ENCODE results near the gene DLEC1.
"Not testable (repeated sequence)": the region's sequence is repeated elsewhere in the genome, so short reads cannot be mapped to it uniquely, and the experiment has no call there.

The DLEC1 gene

GRCh38 chr3:38082296-38082695 lies 43.3 kb downstream of the DLEC1 start:
- not testable (repeated sequence) for H3K4me2 ChIP-seq (ENCODE audit: insufficient read depth, low read length, poor library complexity, severe bottlenecking); H3K14ac ChIP-seq (ENCODE audit: low read length); H4K91ac ChIP-seq (ENCODE audit: low read depth, low read length, poor library complexity); H3K23ac ChIP-seq (ENCODE audit: low read depth, low read length, poor library complexity); H3K36me3 ChIP-seq (replicated peaks in 1 of 2; ENCODE audit: control insufficient read depth in 2 of 2, insufficient read depth in 2 of 2, low read length in 2 of 2); H3K79me1 ChIP-seq (ENCODE audit: low read depth, low read length); DNase-seq (ENCODE audit: low spot score); H3K4me3 ChIP-seq (ENCODE audit: low read length in 2 of 2); H3K27me3 ChIP-seq (ENCODE audit: control insufficient read depth in 3 of 3, insufficient read depth in 3 of 3, low read depth in 1 of 3, low read length in 3 of 3); H4K8ac ChIP-seq (ENCODE audit: low read depth, low read length); H2AFZ ChIP-seq (ENCODE audit: low read length); H2BK12ac ChIP-seq (ENCODE audit: low read length); H2AK5ac ChIP-seq (ENCODE audit: low read depth, low read length); H2BK15ac ChIP-seq (ENCODE audit: low read length); H3K27ac ChIP-seq (replicated peaks; ENCODE audit: low read length); H3K9me3 ChIP-seq (replicated peaks in 1 of 2; ENCODE audit: control insufficient read depth in 2 of 2, insufficient read depth in 1 of 2, low read depth in 1 of 2, low read length in 2 of 2); H3K4ac ChIP-seq (ENCODE audit: low read length); H3K9ac ChIP-seq (ENCODE audit: low read depth, low read length, poor library complexity); H3K4me1 ChIP-seq (ENCODE audit: control insufficient read depth in 2 of 2, insufficient read depth in 1 of 2, low read depth in 1 of 2, low read length in 2 of 2); H2BK120ac ChIP-seq (ENCODE audit: low read depth, low read length); H3K18ac ChIP-seq (ENCODE audit: low read length); H2BK5ac ChIP-seq (ENCODE audit: low read length)
- no CpG with 5 or more reads among the region's 16 CpGs for whole genome bisulfite sequencing, 2 donors (ENCODE audit: extremely low coverage in 2 of 2, insufficient read length in 2 of 2, insufficient replicate concordance in 1 of 2)

GRCh38 chr3:38083254-38083653 lies 44.2 kb downstream of the DLEC1 start:
- WGBS, 2 donors (ENCODE audit: extremely low coverage in 2 of 2, insufficient read length in 2 of 2, insufficient replicate concordance in 1 of 2), result no CpG with 5 or more reads among the region's 1 CpG
- not testable (repeated sequence) for H2BK5ac ChIP-seq (ENCODE audit: low read length); H3K4ac ChIP-seq (ENCODE audit: low read length)

GRCh38 chr3:38083871-38084333 lies 44.9 kb downstream of the DLEC1 start:
- Histone ChIP-seq H3K23ac (ENCODE audit: low read depth, low read length, poor library complexity) (no peak overlapping the region), H4K8ac (ENCODE audit: low read depth, low read length) (no peak overlapping the region), H2AFZ (ENCODE audit: low read length) (no peak overlapping the region), H3K27me3 (ENCODE audit: control insufficient read depth in 3 of 3, insufficient read depth in 3 of 3, low read depth in 1 of 3, low read length in 3 of 3) (no peaks in the 10 kb centered on the region), H2BK120ac (ENCODE audit: low read depth, low read length) (no peak overlapping the region), H3K4me1 (ENCODE audit: control insufficient read depth in 2 of 2, insufficient read depth in 1 of 2, low read depth in 1 of 2, low read length in 2 of 2) (no peaks in the 10 kb centered on the region), H4K91ac (ENCODE audit: low read depth, low read length, poor library complexity) (no peak overlapping the region), H3K4me2 (ENCODE audit: insufficient read depth, low read length, poor library complexity, severe bottlenecking) (no peak overlapping the region), H3K36me3 (replicated peaks in 1 of 2; ENCODE audit: control insufficient read depth in 2 of 2, insufficient read depth in 2 of 2, low read length in 2 of 2) (no peaks in the 10 kb centered on the region), H2AK5ac (ENCODE audit: low read depth, low read length) (no peak overlapping the region), H2BK15ac (ENCODE audit: low read length) (no peak overlapping the region), H2BK12ac (ENCODE audit: low read length) (no peak overlapping the region), H3K4me3 (ENCODE audit: low read length in 2 of 2) (no peak overlapping the region), H3K14ac (ENCODE audit: low read length) (no peak overlapping the region), H3K9ac (ENCODE audit: low read depth, low read length, poor library complexity) (peak overlapping the region; percentile 7), H2BK5ac (ENCODE audit: low read length) (no peak overlapping the region), H3K9me3 (replicated peaks in 1 of 2; ENCODE audit: control insufficient read depth in 2 of 2, insufficient read depth in 1 of 2, low read depth in 1 of 2, low read length in 2 of 2) (peaks cover 5 to 6% of the 10 kb centered on the region in 2 donors), H3K4ac (ENCODE audit: low read length) (no peak overlapping the region), H3K18ac (ENCODE audit: low read length) (no peak overlapping the region), H3K27ac (replicated peaks; ENCODE audit: low read length) (no peak overlapping the region), H3K79me1 (ENCODE audit: low read depth, low read length) (no peaks in the 10 kb centered on the region)
- no peak for DNase-seq (ENCODE audit: low spot score)
- whole genome bisulfite sequencing, 2 donors (ENCODE audit: extremely low coverage in 2 of 2, insufficient read length in 2 of 2, insufficient replicate concordance in 1 of 2), result no CpG with 5 or more reads among the region's 13 CpGs

More at GRCh38 chr3:38083254-38083653, 44.2 kb downstream of the DLEC1 start:
- not testable (repeated sequence) for H3K27me3 ChIP-seq (ENCODE audit: control insufficient read depth in 3 of 3, insufficient read depth in 3 of 3, low read depth in 1 of 3, low read length in 3 of 3); H3K4me1 ChIP-seq (ENCODE audit: control insufficient read depth in 2 of 2, insufficient read depth in 1 of 2, low read depth in 1 of 2, low read length in 2 of 2); H3K79me1 ChIP-seq (ENCODE audit: low read depth, low read length); H4K8ac ChIP-seq (ENCODE audit: low read depth, low read length); H2AK5ac ChIP-seq (ENCODE audit: low read depth, low read length); H4K91ac ChIP-seq (ENCODE audit: low read depth, low read length, poor library complexity); H2AFZ ChIP-seq (ENCODE audit: low read length); H3K27ac ChIP-seq (replicated peaks; ENCODE audit: low read length); H3K9ac ChIP-seq (ENCODE audit: low read depth, low read length, poor library complexity); H2BK120ac ChIP-seq (ENCODE audit: low read depth, low read length); H3K18ac ChIP-seq (ENCODE audit: low read length); H3K36me3 ChIP-seq (replicated peaks in 1 of 2; ENCODE audit: control insufficient read depth in 2 of 2, insufficient read depth in 2 of 2, low read length in 2 of 2); H3K4me2 ChIP-seq (ENCODE audit: insufficient read depth, low read length, poor library complexity, severe bottlenecking); H3K14ac ChIP-seq (ENCODE audit: low read length); H3K23ac ChIP-seq (ENCODE audit: low read depth, low read length, poor library complexity); H3K9me3 ChIP-seq (replicated peaks in 1 of 2; ENCODE audit: control insufficient read depth in 2 of 2, insufficient read depth in 1 of 2, low read depth in 1 of 2, low read length in 2 of 2); H2BK15ac ChIP-seq (ENCODE audit: low read length); DNase-seq (ENCODE audit: low spot score); H2BK12ac ChIP-seq (ENCODE audit: low read length); H3K4me3 ChIP-seq (ENCODE audit: low read length in 2 of 2)

GRCh38 chr3:38084334-38085310 lies 45.6 kb downstream of the DLEC1 start:
- H3K27ac ChIP-seq (replicated peaks; ENCODE audit: low read length), result no peak overlapping the region
- no peak overlapping the region for H2BK12ac ChIP-seq (ENCODE audit: low read length)
- no peaks in the 10 kb centered on the region for H3K27me3 ChIP-seq (ENCODE audit: control insufficient read depth in 3 of 3, insufficient read depth in 3 of 3, low read depth in 1 of 3, low read length in 3 of 3)
- no peak overlapping the region for H4K8ac ChIP-seq (ENCODE audit: low read depth, low read length)
- H3K36me3 ChIP-seq (replicated peaks in 1 of 2; ENCODE audit: control insufficient read depth in 2 of 2, insufficient read depth in 2 of 2, low read length in 2 of 2), result no peaks in the 10 kb centered on the region
- peaks cover 5 to 6% of the 10 kb centered on the region in 2 donors for H3K9me3 ChIP-seq (replicated peaks in 1 of 2; ENCODE audit: control insufficient read depth in 2 of 2, insufficient read depth in 1 of 2, low read depth in 1 of 2, low read length in 2 of 2)
- H4K91ac ChIP-seq (ENCODE audit: low read depth, low read length, poor library complexity), result no peak overlapping the region
- H3K18ac ChIP-seq (ENCODE audit: low read length), result peak overlapping the region; percentile 80
- H3K4ac ChIP-seq (ENCODE audit: low read length), result no peak overlapping the region
- H2AFZ ChIP-seq (ENCODE audit: low read length), result no peak overlapping the region
- no peaks in the 10 kb centered on the region for H3K4me1 ChIP-seq (ENCODE audit: control insufficient read depth in 2 of 2, insufficient read depth in 1 of 2, low read depth in 1 of 2, low read length in 2 of 2)
- H2BK120ac ChIP-seq (ENCODE audit: low read depth, low read length), result no peak overlapping the region
- no peak for DNase-seq (ENCODE audit: low spot score)
- H3K23ac ChIP-seq (ENCODE audit: low read depth, low read length, poor library complexity), result no peak overlapping the region
- no peak overlapping the region for H2BK15ac ChIP-seq (ENCODE audit: low read length)
- no peak overlapping the region for H3K14ac ChIP-seq (ENCODE audit: low read length)
- WGBS, 2 donors (ENCODE audit: extremely low coverage in 2 of 2, insufficient read length in 2 of 2, insufficient replicate concordance in 1 of 2), result no CpG with 5 or more reads among the region's 7 CpGs
- H3K4me3 ChIP-seq (ENCODE audit: low read length in 2 of 2), result peak overlapping the region in 1 of 2 donors; percentile 68
- no peak overlapping the region for H2BK5ac ChIP-seq (ENCODE audit: low read length)
- peak overlapping the region; percentile 7 for H3K9ac ChIP-seq (ENCODE audit: low read depth, low read length, poor library complexity)
- no peak overlapping the region for H2AK5ac ChIP-seq (ENCODE audit: low read depth, low read length)
- H3K4me2 ChIP-seq (ENCODE audit: insufficient read depth, low read length, poor library complexity, severe bottlenecking), result no peak overlapping the region
- H3K79me1 ChIP-seq (ENCODE audit: low read depth, low read length), result no peaks in the 10 kb centered on the region

All from neuronal stem cell (in vitro differentiated cells).